Motor neuron (in vitro differentiated cells): Measurements from ENCODE around the gene ANP32B. TPM values are rescaled to one million over a fixed set of nuclear protein-coding genes. Genes with fewer than 3 reads are reported as not detected.
"Not testable (repeated sequence)": the region's sequence is repeated elsewhere in the genome, so short reads cannot be mapped to it uniquely, and the experiment has no call there.

ENCODE experiments used
- ATAC-seq, 8 experiments: fragments of 200-7000 bp; cut with Tn5 transposase; replicated peaks in 6 of 8; 2 replicates each; pipeline ENCODE4 v1.8.0; 2021; ENCODE audit warnings: mild to moderate bottlenecking in 8 of 8, moderate library complexity in 8 of 8
- H3K27ac ChIP-seq, 2 donors: fragments of 250-450 bp; sonication (Bioruptor Pico); 2 replicates each; pipeline ENCODE4 v1.9.0; 2021; ENCODE audit warnings: antibody characterized with exemption in 2 of 2, mild to moderate bottlenecking in 2 of 2, moderate library complexity in 1 of 2
- H3K4me1 ChIP-seq, 2 donors: fragments of 250-450 bp; sonication (Bioruptor Pico); replicated peaks in 1 of 2; 2 replicates each; pipeline ENCODE4 v1.6.1; 2021; ENCODE audit warnings: antibody characterized with exemption in 2 of 2, mild to moderate bottlenecking in 2 of 2, moderate library complexity in 1 of 2
- H3K4me3 ChIP-seq, 5 donors: fragments of 250-450 bp; sonication (Bioruptor Pico); 2 replicates each; pipeline ENCODE4 v1.9.0; 2021; ENCODE audit warnings: antibody characterized with exemption in 5 of 5, mild to moderate bottlenecking in 5 of 5, moderate library complexity in 4 of 5
- WGBS, 10 experiments: fragments of 450-650 bp; shearing (Covaris generic); methylation state at CpG; one replicate each; pipeline ENCODE4 v1.0.0; 2022; 5-methylcytosine and 5-hydroxymethylcytosine counted together
- in situ Hi-C, 9 experiments: fragments of 400-800 bp; cut with MboI; loops; one replicate each; pipeline ENCODE4 v1.15.0; 2021; ENCODE audit warnings: low sequenced_read_pairs in 9 of 9, low pct_unique_long_range_greater_than_20kb in 2 of 9; ENCODE audit not compliant: unreplicated experiment in 9 of 9
- total RNA-seq, 8 experiments: library from RNA; unstranded; fragments of 300-600 nt; gene quantifications; 2 replicates each; pipeline versions ENCODE4 v1.2.3 to v1.2.4, GENCODE V29; 2022

Gene ANP32B
- total RNA-seq, 8 experiments from 2014 or later: 21.1 to 322 (median 44.0) TPM

- WGBS, 10 experiments: 64 to 100% (median 86%) methylated on average over 1 to 3 of the region's 3 CpGs; no CpG with 5 or more reads in 2 of the 10 experiments
- Histone ChIP-seq H3K4me3 (no peak overlapping the region), H3K27ac (no peak overlapping the region), H3K4me1 (no peaks in the 10 kb centered on the region)
- ATAC-seq: no peak
- in situ Hi-C loops: no loop called here
These were observed 25.6 kb downstream of the ANP32B start for GRCh38 chr9:98008764-98009163.

DNA sequence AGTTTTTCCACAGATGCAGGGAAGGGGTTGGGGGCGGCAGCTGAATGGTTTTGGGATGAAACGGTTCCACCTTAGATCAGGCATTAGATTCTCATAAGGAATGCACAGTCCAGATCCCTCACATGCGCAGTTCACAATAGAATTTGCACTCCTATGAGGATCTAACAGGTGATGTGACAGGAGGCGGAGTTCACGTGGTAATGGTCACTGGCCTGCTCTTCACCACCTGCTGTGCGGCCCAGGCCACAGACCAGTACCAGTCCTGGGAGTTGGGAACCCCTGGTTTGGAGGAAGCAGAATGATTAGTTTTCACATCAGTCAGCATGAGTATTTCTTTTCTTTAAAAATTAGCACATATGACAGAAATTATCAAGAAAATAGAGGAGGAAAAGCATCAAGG lies 26.3 kb downstream of the ANP32B start:
- no peak overlapping the region for H3K4me3 ChIP-seq
- WGBS, 10 experiments: 82 to 100% (median 85%) methylated on average over 1 to 6 of the region's 6 CpGs; no CpG with 5 or more reads in 3 of the 10 experiments
- in situ Hi-C loops: no loop called here
- no peak for ATAC-seq
- no peak overlapping the region for H3K27ac ChIP-seq
- H3K4me1 ChIP-seq: no peaks in the 10 kb centered on the region

DNA sequence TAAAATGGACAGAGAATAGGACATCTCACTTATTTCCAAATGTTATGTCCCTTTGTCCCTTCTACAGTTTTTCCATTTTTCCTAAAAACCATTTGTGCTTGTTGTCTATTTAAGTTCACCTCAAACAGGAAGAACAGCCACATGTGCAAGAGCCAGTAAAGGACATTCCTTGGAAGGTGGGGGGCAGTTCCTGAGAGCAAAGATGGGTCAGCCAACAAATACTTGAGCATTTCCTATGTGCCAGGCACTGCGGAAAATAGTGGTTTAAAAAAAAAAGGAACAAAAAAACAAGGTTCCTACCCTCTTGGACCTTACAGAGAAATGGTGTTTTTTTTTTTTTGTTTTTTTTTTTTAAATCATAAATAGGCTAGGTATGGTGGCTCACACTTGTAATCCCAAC lies 26.8 kb downstream of the ANP32B start:
- ATAC-seq: no peak
- in situ Hi-C loops: no loop called here
- Histone ChIP-seq H3K27ac (no peak overlapping the region), H3K4me3 (no peak overlapping the region), H3K4me1 (no peaks in the 10 kb centered on the region)
- 50 to 100% (median 95%) methylated on average over 1 of the region's 1 CpG; no CpG with 5 or more reads in 2 of the 10 experiments for WGBS, 10 experiments

DNA sequence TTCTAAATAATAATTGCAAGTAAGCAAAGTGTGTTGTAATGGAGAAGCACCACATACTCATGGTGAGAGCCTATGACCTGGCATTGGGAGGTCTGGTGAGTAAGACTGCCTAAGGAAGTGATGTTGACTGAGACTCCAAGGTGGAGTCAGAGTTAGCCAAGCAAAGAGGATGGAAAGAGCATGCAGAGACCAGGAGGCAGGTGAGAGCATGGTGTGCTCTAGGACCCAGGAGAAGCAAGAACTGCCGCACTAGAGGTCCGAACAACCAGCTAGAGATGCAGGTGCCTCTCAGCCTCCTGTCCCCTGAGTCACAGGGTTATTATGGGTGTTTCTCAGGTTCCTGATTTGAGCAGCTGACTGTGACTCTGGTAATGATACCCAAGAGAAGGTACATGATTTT lies 27.3 kb downstream of the ANP32B start:
- 32 to 88% (median 75%) methylated on average over 2 of the region's 2 CpGs; no CpG with 5 or more reads in 5 of the 10 experiments for WGBS, 10 experiments
- ATAC-seq: peak; percentile 5 to 96 (median 84)
- Histone ChIP-seq H3K27ac (no peak overlapping the region), H3K4me3 (no peak overlapping the region), H3K4me1 (no peaks in the 10 kb centered on the region)
- in situ Hi-C loops: no loop called here

DNA sequence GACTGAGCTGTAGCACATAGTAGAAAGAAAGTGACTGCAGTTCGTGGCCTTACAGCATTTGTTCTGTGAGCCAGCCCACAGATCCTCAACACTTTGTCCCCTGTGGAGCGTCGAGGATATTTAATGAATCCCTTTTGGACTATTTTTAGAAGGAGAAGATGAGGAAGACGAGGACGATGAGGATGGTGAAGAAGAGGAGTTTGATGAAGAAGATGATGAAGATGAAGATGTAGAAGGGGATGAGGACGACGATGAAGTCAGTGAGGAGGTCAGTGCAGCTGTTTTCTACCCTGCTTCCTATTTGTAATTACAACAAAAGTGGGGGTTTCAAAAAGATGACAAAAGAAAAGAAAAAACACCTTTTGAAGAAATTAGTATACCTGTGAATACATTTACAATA lies 28.0 kb downstream of the ANP32B start:
- Histone ChIP-seq H3K4me1 (no peaks in the 10 kb centered on the region), H3K4me3 (no peak overlapping the region), H3K27ac (no peak overlapping the region)
- in situ Hi-C loops: no loop called here
- 93 to 100% (median 97%) methylated on average over 4 to 7 of the region's 7 CpGs for WGBS, 10 experiments
- no peak for ATAC-seq

DNA sequence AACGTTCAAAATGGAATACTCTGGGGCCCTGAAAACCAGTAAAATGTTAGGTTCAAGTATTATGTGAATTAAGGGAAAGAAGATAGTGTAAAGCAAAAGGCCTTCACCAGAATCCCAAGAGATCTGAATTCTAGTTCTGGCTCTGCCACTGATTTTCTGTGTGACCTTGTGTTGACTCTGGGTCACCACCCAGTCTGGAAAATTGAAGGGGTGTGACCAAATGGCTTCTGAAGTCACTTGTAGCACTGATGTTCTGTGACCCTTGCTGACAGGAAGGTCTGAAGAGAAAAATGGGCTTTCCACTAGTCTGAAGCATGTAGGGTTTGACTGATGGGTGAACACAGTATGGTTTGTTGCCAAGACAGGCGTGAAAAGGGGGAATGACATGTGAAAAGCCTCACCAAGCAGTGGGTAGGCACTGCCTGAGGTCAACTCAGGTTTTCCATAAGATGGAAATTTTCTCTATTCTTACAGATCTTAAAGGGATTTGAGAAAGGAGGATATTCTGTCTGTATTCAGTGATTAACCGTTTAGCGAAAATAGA lies 33.1 kb downstream of the ANP32B start:
- H3K4me1 ChIP-seq: no peaks in the 10 kb centered on the region
- in situ Hi-C loops: no loop called here

DNA sequence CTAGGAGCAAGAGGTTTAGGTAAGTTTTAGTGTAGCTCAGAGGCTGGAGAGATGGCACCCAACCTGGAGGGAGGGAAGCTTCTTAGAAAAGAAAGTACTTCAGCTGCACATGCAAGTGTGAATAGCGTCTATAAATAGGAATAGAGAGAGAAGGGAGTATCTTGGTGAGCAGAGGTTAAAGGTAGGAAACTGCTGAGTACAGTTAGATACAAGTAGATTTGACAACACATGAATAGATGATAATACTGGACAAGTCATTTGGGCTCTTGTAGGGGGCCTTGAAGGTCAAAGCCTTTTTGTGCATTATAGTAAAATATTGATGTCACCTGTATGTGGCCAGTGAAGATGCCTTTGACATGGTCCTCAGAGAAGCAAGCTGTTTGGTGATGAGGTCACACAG lies 34.2 kb downstream of the ANP32B start:
- 57 to 100% (median 88%) methylated on average over 1 of the region's 1 CpG; no CpG with 5 or more reads in 3 of the 10 experiments for WGBS, 10 experiments
- Histone ChIP-seq H3K4me1 (no peaks in the 10 kb centered on the region), H3K4me3 (no peak overlapping the region), H3K27ac (no peak overlapping the region)
- no peak for ATAC-seq
- in situ Hi-C loops: no loop called here

More for the DNA sequence above, 33.1 kb downstream of the ANP32B start:
- H3K27ac ChIP-seq: no peak overlapping the region
- H3K4me3 ChIP-seq: no peak overlapping the region
- ATAC-seq: peak in 2 of 8 experiments; percentile 25 to 35
- 50 to 100% (median 91%) methylated on average over 1 to 4 of the region's 4 CpGs for WGBS, 10 experiments

DNA sequence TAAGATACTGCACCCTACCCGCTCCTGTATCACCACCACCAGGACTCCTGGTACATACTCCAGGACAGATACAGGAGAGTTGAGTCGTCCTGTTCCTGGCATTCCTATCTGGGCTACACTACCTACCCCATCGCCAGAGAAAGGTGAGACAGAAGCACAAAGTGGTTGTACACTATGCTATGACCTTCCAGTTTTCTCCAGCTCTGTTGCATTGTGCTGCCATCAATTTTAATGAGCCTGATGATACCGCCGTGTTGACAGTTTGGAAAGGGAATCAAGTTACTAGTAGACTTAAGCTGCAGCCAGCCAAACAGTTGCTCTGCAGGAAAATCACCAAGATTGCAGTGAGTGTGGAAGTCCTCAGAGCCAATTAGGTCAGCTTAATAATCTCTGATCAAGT lies 35.2 kb downstream of the ANP32B start:
- 83 to 100% (median 98%) methylated on average over 1 to 5 of the region's 5 CpGs; no CpG with 5 or more reads in 3 of the 10 experiments for WGBS, 10 experiments

GRCh38 chr9:98019098-98019497 lies 36.0 kb downstream of the ANP32B start:
- Histone ChIP-seq H3K4me3 (no peak overlapping the region), H3K27ac (no peak overlapping the region), H3K4me1 (no peaks in the 10 kb centered on the region)
- in situ Hi-C loops: no loop called here
- ATAC-seq: no peak
- 50 to 93% (median 87%) methylated on average over 1 to 3 of the region's 4 CpGs; no CpG with 5 or more reads in 6 of the 10 experiments for WGBS, 10 experiments

More for the DNA sequence above, 35.2 kb downstream of the ANP32B start:
- ATAC-seq: no peak
- in situ Hi-C loops: no loop called here
- H3K4me3 ChIP-seq: no peak overlapping the region
- H3K27ac ChIP-seq: no peak overlapping the region
- H3K4me1 ChIP-seq: no peaks in the 10 kb centered on the region

GRCh38 chr9:98019869-98020268 lies 36.7 kb downstream of the ANP32B start:
- H3K27ac ChIP-seq, in situ Hi-C loops, H3K4me1 ChIP-seq, ATAC-seq, H3K4me3 ChIP-seq: not testable (repeated sequence)
- 67 to 100% (median 92%) methylated on average over 1 to 4 of the region's 5 CpGs; no CpG with 5 or more reads in 4 of the 10 experiments for WGBS, 10 experiments

- Histone ChIP-seq H3K4me1 (no peaks in the 10 kb centered on the region), H3K4me3 (no peak overlapping the region), H3K27ac (no peak overlapping the region)
- 89 to 100% (median 100%) methylated on average over 1 to 4 of the region's 8 CpGs; no CpG with 5 or more reads in 3 of the 10 experiments for WGBS, 10 experiments
- in situ Hi-C loops: no loop called here
- peak in 1 of 8 experiments; percentile 8 for ATAC-seq
These were observed 37.5 kb downstream of the ANP32B start for GRCh38 chr9:98020476-98021145.

GRCh38 chr9:98021306-98022040 lies 38.3 kb downstream of the ANP32B start:
- in situ Hi-C loops: no loop called here
- 50 to 100% (median 80%) methylated on average over 1 to 5 of the region's 8 CpGs; no CpG with 5 or more reads in 1 of the 10 experiments for WGBS, 10 experiments
- H3K27ac ChIP-seq: no peak overlapping the region

DNA sequence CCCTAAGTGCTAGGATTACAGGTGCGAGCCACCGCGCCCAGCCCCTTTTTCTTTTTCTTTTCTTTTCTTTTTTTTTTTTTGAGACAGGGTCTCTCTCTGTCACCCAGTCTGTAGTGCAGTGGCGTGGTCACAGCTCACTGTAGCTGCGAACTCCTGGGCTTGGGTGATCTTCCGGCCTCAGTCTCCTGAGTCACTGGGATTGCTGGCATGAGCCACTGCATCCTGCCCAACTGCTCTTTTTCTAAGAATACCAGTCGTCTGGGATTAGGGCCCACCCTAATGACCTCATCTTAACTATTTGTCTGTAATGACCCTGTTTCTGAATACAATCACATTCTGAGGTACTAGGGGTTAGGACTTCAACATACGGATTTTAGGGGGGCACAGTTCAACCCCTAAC lies 39.3 kb downstream of the ANP32B start:
- in situ Hi-C loops: no loop called here
- Histone ChIP-seq H3K4me1 (no peaks in the 10 kb centered on the region), H3K4me3 (no peak overlapping the region), H3K27ac (no peak overlapping the region)
- WGBS, 10 experiments: 0 to 100% (median 87%) methylated on average over 1 to 6 of the region's 8 CpGs
- no peak for ATAC-seq

More at GRCh38 chr9:98021306-98022040, 38.3 kb downstream of the ANP32B start:
- peak in 1 of 8 experiments; percentile 3 for ATAC-seq
- Histone ChIP-seq H3K4me1 (no peaks in the 10 kb centered on the region), H3K4me3 (no peak overlapping the region)
